GM18867 (cell line): ENCODE data around the gene PIGQ.

Experiments
- ATAC-seq: cut with Tn5 transposase; IDR thresholded peaks from one replicate; pipeline ENCODE4 v1.9.1; 2021; ENCODE audit warnings: mild to moderate bottlenecking, moderate library complexity; ENCODE audit not compliant: unreplicated experiment

Gene PIGQ

GRCh38 chr16:625977-626765 is 56.4 kb downstream of the PIGQ start:
- no peak for ATAC-seq

GRCh38 chr16:626787-627453 is 57.2 kb downstream of the PIGQ start:
- ATAC-seq: no peak

- no peak for ATAC-seq
These were observed 57.9 kb downstream of the PIGQ start for GRCh38 chr16:627454-628239.

- no peak for ATAC-seq
These were observed 58.7 kb downstream of the PIGQ start for GRCh38 chr16:628321-629061.

- ATAC-seq: no peak
These were observed 59.5 kb downstream of the PIGQ start for GRCh38 chr16:629185-629832.

GRCh38 chr16:629833-630248 is 60.1 kb downstream of the PIGQ start:
- no peak for ATAC-seq

GRCh38 chr16:630249-630814 is 60.6 kb downstream of the PIGQ start:
- no peak for ATAC-seq

- no peak for ATAC-seq
These were observed 61.1 kb downstream of the PIGQ start, which contains the start of gene WFIKKN1 for GRCh38 chr16:630815-631405. WFIKKN1 (plus strand) TSS chr16:630985; CDS start chr16:631254, 269 bp downstream.

- no peak for ATAC-seq
These were observed 62.1 kb downstream of the PIGQ start for GRCh38 chr16:631808-632358.

- no peak for ATAC-seq
These were observed 62.9 kb downstream of the PIGQ start for GRCh38 chr16:632486-633335.

- ATAC-seq: no peak
These were observed 63.7 kb downstream of the PIGQ start for GRCh38 chr16:633336-634050.
